Caco-2 (cell line): ENCODE results near the gene ZIC2. TPM values are rescaled to one million over a fixed set of nuclear protein-coding genes. Genes with fewer than 3 reads are reported as not detected.

ENCODE experiments used
- BruUV-seq: library from RNA; stranded (reverse); fragments of 400-500 nt; replicated peaks from 2 replicates; lab custom pipeline; 2021; lab: Mats Ljungman, UMichigan
- CTCF ChIA-PET: fragments of 300-600 bp; sonication (Branson Sonifier 250); formaldehyde crosslinking; loops from one replicate; lab custom pipeline; 2022; ENCODE audit warnings: antibody characterized with exemption; lab: Charles Lee
- POLR2A ChIA-PET: fragments of 300-600 bp; sonication (Branson Sonifier 250); formaldehyde crosslinking; loops from one replicate; lab custom pipeline; 2022; ENCODE audit warnings: antibody characterized with exemption; lab: Charles Lee
- DNase-seq, 2 experiments: peaks; one replicate each; pipeline versions ENCODE4 v3.0.0 to v3.0.0-alpha.2; 2020 to 2022
- H3K27me3 ChIP-seq: replicated peaks from 2 replicates; pipeline ENCODE4 v1.6.0; 2011; ENCODE audit warnings: low read length; ENCODE audit not compliant: control insufficient read depth, insufficient read depth
- H3K36me3 ChIP-seq: 2 replicates; pipeline ENCODE4 v1.5.1; 2011; ENCODE audit warnings: low read length; ENCODE audit not compliant: control insufficient read depth, insufficient read depth
- H3K4me1 ChIP-seq: fragments of 250-450 bp; sonication (Bioruptor Pico); 2 replicates; pipeline ENCODE4 v1.5.1; 2020; ENCODE audit warnings: mild to moderate bottlenecking
- H3K4me3 ChIP-seq: 2 replicates; pipeline ENCODE4 v1.5.1; 2011; ENCODE audit warnings: low read depth, mild to moderate bottlenecking, control low read depth, low read length
- H3K9me3 ChIP-seq: fragments of 250-450 bp; sonication (Bioruptor Pico); 2 replicates; pipeline ENCODE4 v1.5.1; 2020; ENCODE audit warnings: mild to moderate bottlenecking, moderate library complexity
- H3K27ac Mint-ChIP-seq: one replicate; pipeline ENCODE4 v1.8.0; 2022; ENCODE audit warnings: mixed read lengths; ENCODE audit not compliant: unreplicated experiment
- H3K27me3 Mint-ChIP-seq: one replicate; pipeline ENCODE4 v1.8.0; 2022; ENCODE audit warnings: mixed read lengths; ENCODE audit not compliant: insufficient read depth, unreplicated experiment
- H3K36me3 Mint-ChIP-seq: one replicate; pipeline ENCODE4 v1.8.0; 2022; ENCODE audit warnings: mild to moderate bottlenecking, mixed read lengths; ENCODE audit not compliant: insufficient read depth, unreplicated experiment
- H3K4me1 Mint-ChIP-seq: one replicate; pipeline ENCODE4 v1.8.0; 2022; ENCODE audit warnings: low read depth, mixed read lengths; ENCODE audit not compliant: unreplicated experiment
- H3K4me3 Mint-ChIP-seq: one replicate; pipeline ENCODE4 v1.8.0; 2022; ENCODE audit warnings: mild to moderate bottlenecking, moderate library complexity, mixed read lengths; ENCODE audit not compliant: unreplicated experiment
- H3K9me3 Mint-ChIP-seq: one replicate; pipeline ENCODE4 v1.8.0; 2022; ENCODE audit warnings: mixed read lengths; ENCODE audit not compliant: unreplicated experiment
- intact Hi-C: fragments of 100-400 bp; cut with micrococcal nuclease; formaldehyde crosslinking; loops from one replicate; pipeline ENCODE4 v1.10.0; 2022; ENCODE audit not compliant: unreplicated experiment
- total RNA-seq: library from RNA; stranded (reverse); gene quantifications from 2 replicates; pipeline ENCODE4 v1.2.3, GENCODE V29; 2022
- TF ChIP-seq, protein P1 (sequence below), 2 experiments: fragments of 200-600 bp in 1 of 2; IDR thresholded peaks; 1 replicate in 1 of 2; 2 replicates in 1 of 2; pipeline versions ENCODE4 v1.5.1 to v1.8.0; 2011 to 2022; ENCODE audit warnings: antibody characterized with exemption in 1 of 2, control low read depth in 1 of 2, inconsistent platforms in 1 of 2, low read depth in 1 of 2, low read length in 1 of 2, mild to moderate bottlenecking in 1 of 2, moderate library complexity in 1 of 2; ENCODE audit not compliant: insufficient read depth in 1 of 2, severe bottlenecking in 1 of 2, unreplicated experiment in 1 of 2

ZIC2 gene
- total RNA-seq, 1 experiment from 2014 or later, result 1.3 TPM

DNA sequence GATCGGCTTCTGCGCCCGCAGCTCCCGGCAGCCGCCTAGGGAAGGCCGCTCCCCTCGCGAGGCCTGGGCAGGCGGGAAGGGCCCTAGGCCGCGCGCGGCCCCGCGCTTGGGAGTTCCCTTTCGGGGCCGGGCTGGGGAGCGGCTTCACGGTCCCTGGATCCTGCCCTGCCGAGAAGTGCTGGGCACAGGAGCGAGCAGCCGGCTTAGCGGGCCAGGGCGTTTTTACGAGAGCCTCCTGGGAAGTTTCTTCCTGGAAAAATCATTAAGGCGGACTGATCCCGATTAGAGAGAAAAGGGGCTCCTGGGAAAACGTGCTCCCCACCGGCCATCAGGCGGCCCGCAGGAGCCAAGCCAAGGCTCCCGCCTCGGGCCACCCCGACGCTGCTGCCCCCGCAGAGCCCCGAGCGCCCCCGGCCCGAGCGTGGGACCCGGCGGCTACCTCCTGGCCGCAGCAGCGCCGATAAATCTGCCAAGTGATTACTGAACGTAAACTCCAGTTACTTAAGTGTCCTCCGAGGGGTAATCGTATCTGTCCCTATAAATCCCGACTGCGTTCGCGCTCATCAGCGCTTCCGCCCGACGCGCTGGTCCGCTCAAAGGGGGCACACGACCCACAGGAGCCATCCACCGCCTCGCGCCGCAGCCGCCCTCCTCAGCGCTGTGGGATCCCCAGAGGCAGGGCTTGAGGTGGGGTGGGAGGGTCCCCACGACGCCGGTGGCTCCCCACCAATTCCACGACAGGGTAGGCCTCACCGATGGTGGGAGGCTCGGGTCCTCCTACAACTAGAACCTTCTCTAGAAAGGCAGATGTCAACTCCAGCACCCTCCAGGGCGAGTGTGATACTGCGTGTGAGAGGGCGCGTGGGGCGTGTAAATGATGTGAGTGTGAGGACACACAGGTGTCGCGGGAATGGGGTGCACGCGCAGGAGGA lies 12.8 kb upstream of the ZIC2 start:
- Histone ChIP-seq H3K4me3 (peak overlapping the region; percentile 70), H3K27me3 (peaks cover 7% of the 10 kb centered on the region), H3K36me3 (no peaks in the 10 kb centered on the region), H3K9me3 (no peaks in the 10 kb centered on the region), H3K4me1 (peaks cover 14% of the 10 kb centered on the region; the same call in 1 of the 2 replicates)
- intact Hi-C loops, result loop anchor here (5.0 kb wide), 1 partner anchor 51 kb away; no protein-coding TSS in a partner anchor
- ChIA-PET POLR2A (no interaction called here), CTCF (no interaction called here)
- Mint-ChIP-seq H3K27ac (peak overlapping the region; percentile 55), H3K27me3 (peaks cover 41% of the 10 kb centered on the region), H3K36me3 (no peaks in the 10 kb centered on the region), H3K9me3 (no peaks in the 10 kb centered on the region), H3K4me3 (peak overlapping the region; percentile 98), H3K4me1 (peaks cover 13% of the 10 kb centered on the region)
- DNase-seq, result peak in 1 of 2 experiments; percentile 62
- no TSS peak for BruUV-seq
- TF ChIP-seq, protein P1, sequence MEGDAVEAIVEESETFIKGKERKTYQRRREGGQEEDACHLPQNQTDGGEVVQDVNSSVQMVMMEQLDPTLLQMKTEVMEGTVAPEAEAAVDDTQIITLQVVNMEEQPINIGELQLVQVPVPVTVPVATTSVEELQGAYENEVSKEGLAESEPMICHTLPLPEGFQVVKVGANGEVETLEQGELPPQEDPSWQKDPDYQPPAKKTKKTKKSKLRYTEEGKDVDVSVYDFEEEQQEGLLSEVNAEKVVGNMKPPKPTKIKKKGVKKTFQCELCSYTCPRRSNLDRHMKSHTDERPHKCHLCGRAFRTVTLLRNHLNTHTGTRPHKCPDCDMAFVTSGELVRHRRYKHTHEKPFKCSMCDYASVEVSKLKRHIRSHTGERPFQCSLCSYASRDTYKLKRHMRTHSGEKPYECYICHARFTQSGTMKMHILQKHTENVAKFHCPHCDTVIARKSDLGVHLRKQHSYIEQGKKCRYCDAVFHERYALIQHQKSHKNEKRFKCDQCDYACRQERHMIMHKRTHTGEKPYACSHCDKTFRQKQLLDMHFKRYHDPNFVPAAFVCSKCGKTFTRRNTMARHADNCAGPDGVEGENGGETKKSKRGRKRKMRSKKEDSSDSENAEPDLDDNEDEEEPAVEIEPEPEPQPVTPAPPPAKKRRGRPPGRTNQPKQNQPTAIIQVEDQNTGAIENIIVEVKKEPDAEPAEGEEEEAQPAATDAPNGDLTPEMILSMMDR (IDR thresholded peaks at IDR 0.05; ENCODE audit: insufficient read depth in 1 of 2, low read depth in 1 of 2, low read length in 1 of 2, severe bottlenecking in 1 of 2, unreplicated experiment in 1 of 2), result no peak

DNA sequence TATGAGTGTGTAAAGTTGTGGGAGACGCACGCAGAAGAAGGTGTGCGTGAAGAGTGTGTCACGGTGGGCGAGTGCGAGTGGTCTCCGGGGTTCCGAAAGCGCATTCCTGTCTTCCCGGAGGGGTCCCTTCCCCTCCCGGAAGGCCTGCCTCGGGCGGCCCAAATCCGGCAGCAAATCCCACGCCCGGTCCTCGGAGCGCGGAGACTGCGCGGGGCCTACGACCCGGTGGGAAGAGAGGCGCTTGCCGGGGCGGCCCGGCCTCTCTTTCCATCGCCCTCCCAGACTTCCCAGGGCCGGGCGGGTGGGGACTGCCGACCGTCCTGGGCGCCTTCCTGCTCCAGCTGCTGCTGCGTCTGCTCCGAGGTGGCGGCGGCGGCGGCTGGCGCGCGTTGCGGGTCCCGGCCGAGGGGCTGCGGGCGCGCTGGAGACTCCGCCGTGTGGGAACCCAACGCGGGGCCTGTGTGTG lies 12.1 kb upstream of the ZIC2 start:
- Mint-ChIP-seq H3K36me3 (no peaks in the 10 kb centered on the region), H3K4me3 (peak overlapping the region; percentile 98), H3K9me3 (no peaks in the 10 kb centered on the region), H3K27ac (peak overlapping the region; percentile 55), H3K27me3 (peaks cover 41% of the 10 kb centered on the region), H3K4me1 (peaks cover 13% of the 10 kb centered on the region)
- peak in 1 of 2 experiments; percentile 11 for DNase-seq
- no peaks in the 10 kb centered on the region for H3K9me3 ChIP-seq
- ChIA-PET POLR2A (no interaction called here), CTCF (interaction anchor here (0.7 to 1.6 kb wide), 4 partner anchors 11 to 266 kb away, joined by 3 to 5 read pairs (median 4); no protein-coding TSS in a partner anchor)
- intact Hi-C loops, result loop anchor here (5.0 kb wide), 1 partner anchor 52 kb away; no protein-coding TSS in a partner anchor
- peaks cover 7% of the 10 kb centered on the region for H3K27me3 ChIP-seq
- peak overlapping the region; percentile 70 for H3K4me3 ChIP-seq
- H3K4me1 ChIP-seq, result peaks cover 14% of the 10 kb centered on the region; the same call in 1 of the 2 replicates
- TF ChIP-seq, protein P1 (IDR thresholded peaks at IDR 0.05; ENCODE audit: insufficient read depth in 1 of 2, low read depth in 1 of 2, low read length in 1 of 2, severe bottlenecking in 1 of 2, unreplicated experiment in 1 of 2), result no peak
- H3K36me3 ChIP-seq, result no peaks in the 10 kb centered on the region
- no TSS peak for BruUV-seq
